H1 (cell line): ENCODE data around the gene CREB3L1. TPM values are rescaled to one million over a fixed set of nuclear protein-coding genes. Genes with fewer than 3 reads are reported as not detected.
A peak's percentile ranks its signal among the peaks of the same experiment; 100 is the strongest.

ENCODE experiments used
- CTCF ChIA-PET: fragments of 300-600 bp; sonication (Branson Sonifier 250); formaldehyde crosslinking; loops from one replicate; lab custom pipeline; 2021; ENCODE audit not compliant: partially characterized antibody; lab: Charles Lee
- POLR2A ChIA-PET: fragments of 300-600 bp; sonication (Branson Sonifier 250); formaldehyde crosslinking; loops from one replicate; lab custom pipeline; 2021; ENCODE audit warnings: inconsistent platforms; ENCODE audit not compliant: partially characterized antibody; lab: Charles Lee
- DNase-seq, 2 experiments: peaks; one replicate each; pipeline versions ENCODE4 v3.0.0 to v3.0.0-alpha.2; 2010 to 2022; ENCODE audit warnings: low spot score in 2 of 2, low read depth in 1 of 2, mixed read lengths in 1 of 2
- FAIRE-seq: peaks from 2 replicates; lab custom pipeline; 2011; peaks lifted over from hg19 to GRCh38; lab: Jason Lieb, UNC
- H2AFZ ChIP-seq: 2 replicates; pipeline ENCODE4 v1.8.1; 2012; ENCODE audit warnings: low read length, inconsistent platforms
- H2AK5ac ChIP-seq: 2 replicates; pipeline ENCODE4 v1.6.1; 2013; ENCODE audit warnings: low read depth, low read length
- H2BK120ac ChIP-seq: replicated peaks from 2 replicates; pipeline ENCODE3; 2013; ENCODE audit warnings: low read depth, low read length, inconsistent platforms
- H2BK12ac ChIP-seq: 2 replicates; pipeline ENCODE4 v1.6.1; 2013; ENCODE audit warnings: low read depth, low read length
- H2BK15ac ChIP-seq: 2 replicates; pipeline ENCODE4 v1.6.1; 2013; ENCODE audit warnings: low read length
- H2BK20ac ChIP-seq: 2 replicates; pipeline ENCODE4 v1.6.1; 2013; ENCODE audit warnings: low read length
- H2BK5ac ChIP-seq: 2 replicates; pipeline ENCODE4 v1.6.1; 2013; ENCODE audit warnings: low read depth, low read length
- H3K14ac ChIP-seq: 2 replicates; pipeline ENCODE4 v1.6.1; 2013; ENCODE audit warnings: inconsistent platforms; ENCODE audit not compliant: insufficient read length
- H3K18ac ChIP-seq: 2 replicates; pipeline ENCODE4 v1.6.1; 2013; ENCODE audit warnings: low read length; ENCODE audit errors: extremely low read depth
- H3K23ac ChIP-seq: 2 replicates; pipeline ENCODE4 v1.6.1; 2013; ENCODE audit warnings: inconsistent platforms; ENCODE audit not compliant: insufficient read length
- H3K23me2 ChIP-seq: 2 replicates; pipeline ENCODE4 v1.6.1; 2013; ENCODE audit warnings: low read depth, low read length
- H3K27ac ChIP-seq: 2 replicates; pipeline ENCODE4 v1.6.1; 2011; ENCODE audit warnings: low read depth, low read length, inconsistent platforms
- H3K27me3 ChIP-seq, 4 experiments: replicated peaks in 1 of 4; 1 replicate in 1 of 4; 2 replicates in 3 of 4; pipeline versions ENCODE4 v1.6.1 to v1.8.1; 2011 to 2013; ENCODE audit warnings: low read length in 3 of 4, mild to moderate bottlenecking in 3 of 4, inconsistent platforms in 2 of 4, mixed read lengths in 2 of 4, moderate library complexity in 1 of 4; ENCODE audit not compliant: control insufficient read depth in 3 of 4, insufficient read depth in 3 of 4; ENCODE audit errors: extremely low read depth in 1 of 4
- H3K36me3 ChIP-seq, 4 experiments: 2 replicates each; pipeline versions ENCODE4 v1.6.1 to v1.8.1; 2011 to 2013; ENCODE audit warnings: mild to moderate bottlenecking in 4 of 4, low read length in 3 of 4, moderate library complexity in 2 of 4, control low read depth in 1 of 4, inconsistent platforms in 1 of 4; ENCODE audit not compliant: insufficient read depth in 4 of 4, control insufficient read depth in 2 of 4
- H3K4ac ChIP-seq: replicated peaks from 2 replicates; pipeline ENCODE3; 2013; ENCODE audit warnings: low read length, low read depth, mixed read lengths, inconsistent platforms; ENCODE audit not compliant: insufficient read length
- H3K4me1 ChIP-seq, 4 experiments: replicated peaks in 1 of 4; 1 replicate in 1 of 4; 2 replicates in 3 of 4; pipeline versions ENCODE4 v1.6.1 to v1.8.1; 2011 to 2013; ENCODE audit warnings: low read length in 3 of 4, inconsistent platforms in 2 of 4, mixed read lengths in 1 of 4; ENCODE audit not compliant: insufficient read depth in 4 of 4, control insufficient read depth in 3 of 4
- H3K4me2 ChIP-seq, 2 experiments: 2 replicates each; pipeline versions ENCODE4 v1.6.1 to v1.8.1; 2011 to 2013; ENCODE audit warnings: low read depth in 2 of 2, low read length in 2 of 2, control low read depth in 1 of 2, inconsistent platforms in 1 of 2, mild to moderate bottlenecking in 1 of 2; ENCODE audit not compliant: insufficient read depth in 1 of 2
- H3K4me3 ChIP-seq, 4 experiments: fragments of 200-600, 300-600 bp in 1 of 4; sonication (generic), shearing (Covaris generic), sonication (Bioruptor Twin) in 1 of 4; 2 replicates each; pipeline versions ENCODE4 v1.5.1 to v1.8.1; 2011 to 2016; ENCODE audit warnings: low read length in 4 of 4, low read depth in 3 of 4, control low read depth in 2 of 4, inconsistent platforms in 2 of 4, mild to moderate bottlenecking in 2 of 4, mixed read lengths in 1 of 4, moderate library complexity in 1 of 4; ENCODE audit not compliant: insufficient read depth in 2 of 4; ENCODE audit errors: extremely low read depth in 1 of 4
- H3K56ac ChIP-seq: replicated peaks from 2 replicates; pipeline ENCODE3; 2013; ENCODE audit warnings: low read depth, mild to moderate bottlenecking, mixed read lengths, low read length, inconsistent platforms; ENCODE audit not compliant: insufficient read length
- H3K79me1 ChIP-seq: 2 replicates; pipeline ENCODE4 v1.6.1; 2013; ENCODE audit warnings: low read depth, low read length, control low read depth
- H3K79me2 ChIP-seq, 2 experiments: 2 replicates each; pipeline versions ENCODE4 v1.6.1 to v1.8.1; 2012 to 2013; ENCODE audit warnings: low read length in 2 of 2, mild to moderate bottlenecking in 2 of 2, inconsistent platforms in 1 of 2; ENCODE audit not compliant: insufficient read depth in 2 of 2, control insufficient read depth in 1 of 2
- H3K9ac ChIP-seq, 4 experiments: replicated peaks in 1 of 4; 1 replicate in 1 of 4; 2 replicates in 3 of 4; pipeline versions ENCODE4 v1.6.1 to v1.8.1; 2011 to 2013; ENCODE audit warnings: low read depth in 3 of 4, low read length in 3 of 4, control low read depth in 2 of 4, mild to moderate bottlenecking in 2 of 4, moderate library complexity in 2 of 4, inconsistent platforms in 1 of 4; ENCODE audit errors: extremely low read depth in 1 of 4
- H3K9me3 ChIP-seq, 2 experiments: 2 replicates each; pipeline versions ENCODE4 v1.6.1 to v1.8.1; 2012 to 2013; ENCODE audit warnings: mild to moderate bottlenecking in 2 of 2, moderate library complexity in 2 of 2, control low read depth in 1 of 2, inconsistent platforms in 1 of 2, low read depth in 1 of 2, low read length in 1 of 2, mixed read lengths in 1 of 2; ENCODE audit not compliant: insufficient read depth in 2 of 2
- H4K20me1 ChIP-seq, 2 experiments: replicated peaks in 1 of 2; 2 replicates each; pipeline versions ENCODE3 to v1.8.1; 2011 to 2013; ENCODE audit warnings: inconsistent platforms in 2 of 2, low read length in 2 of 2, mild to moderate bottlenecking in 1 of 2; ENCODE audit not compliant: insufficient read depth in 2 of 2, control insufficient read depth in 1 of 2
- H4K5ac ChIP-seq: 2 replicates; pipeline ENCODE4 v1.6.1; 2013; ENCODE audit warnings: low read length, low read depth, mixed read lengths, inconsistent platforms; ENCODE audit not compliant: insufficient read length
- H4K8ac ChIP-seq: 2 replicates; pipeline ENCODE4 v1.8.0; 2013; ENCODE audit warnings: mild to moderate bottlenecking, moderate library complexity, low read length, inconsistent platforms; ENCODE audit not compliant: insufficient read depth; ENCODE audit errors: extremely low read depth
- H4K91ac ChIP-seq: replicated peaks from 2 replicates; pipeline ENCODE3; 2013; ENCODE audit warnings: low read length, mixed read lengths, inconsistent platforms; ENCODE audit not compliant: insufficient read length
- CEBPB ChIP-seq: IDR thresholded peaks from 2 replicates; pipeline ENCODE4 v1.6.1; 2012; ENCODE audit warnings: low read depth, low read length
- CTCF ChIP-seq, 3 experiments: IDR thresholded peaks; 1 replicate in 2 of 3; 2 replicates in 1 of 3; pipeline versions ENCODE4 v1.5.1 to v1.6.1; 2011; ENCODE audit warnings: low read length in 3 of 3, mild to moderate bottlenecking in 3 of 3, inconsistent platforms in 2 of 3, low read depth in 1 of 3, moderate library complexity in 1 of 3; ENCODE audit not compliant: insufficient read depth in 1 of 3; ENCODE audit errors: control extremely low read depth in 1 of 3
- GABPA ChIP-seq: IDR thresholded peaks from 2 replicates; pipeline ENCODE4 v1.6.1; 2011; ENCODE audit warnings: mild to moderate bottlenecking, low read length, moderate library complexity, borderline replicate concordance; ENCODE audit not compliant: insufficient read depth
- KDM1A ChIP-seq: fragments of 200-600, 300-600 bp; sonication (generic); IDR thresholded peaks from 2 replicates; pipeline ENCODE4 v1.7.1; 2016; ENCODE audit warnings: mild to moderate bottlenecking, low read length, borderline replicate concordance
- MAFK ChIP-seq: IDR thresholded peaks from 2 replicates; pipeline ENCODE4 v1.6.1; 2012; ENCODE audit warnings: low read depth, mild to moderate bottlenecking, improper control_type of control experiment, low read length
- POLR2A ChIP-seq, 2 experiments: IDR thresholded peaks; 1 replicate in 1 of 2; 2 replicates in 1 of 2; pipeline ENCODE4 v1.6.1; 2011; ENCODE audit warnings: low read depth in 2 of 2, low read length in 2 of 2, mild to moderate bottlenecking in 2 of 2; ENCODE audit errors: control extremely low read depth in 1 of 2
- SIRT6 ChIP-seq: IDR thresholded peaks from one replicate; pipeline ENCODE4 v1.7.1; 2012; ENCODE audit warnings: low read length, inconsistent platforms
- TAF1 ChIP-seq: IDR thresholded peaks from 2 replicates; pipeline ENCODE4 v1.6.1; 2011; ENCODE audit warnings: mild to moderate bottlenecking, low read depth, low read length
- TAF7 ChIP-seq: optimal IDR thresholded peaks from 2 replicates; pipeline ENCODE3; 2011; ENCODE audit warnings: low read depth, mild to moderate bottlenecking, inconsistent platforms, low read length, moderate library complexity, borderline replicate concordance
- WGBS, 2 experiments: shearing (Covaris generic) in 1 of 2; methylation state at CpG; one replicate each; pipeline versions ENCODE4 v1.1.6 to v1.1.7; 2013 to 2015; ENCODE audit warnings: low lambda C conversion rate in 2 of 2, mixed read lengths in 2 of 2, inconsistent platforms in 1 of 2, low coverage in 1 of 2, missing lambda C conversion rate in 1 of 2; ENCODE audit not compliant: insufficient replicate concordance in 2 of 2, insufficient coverage in 1 of 2, insufficient read length in 1 of 2; ENCODE audit errors: extremely low coverage in 1 of 2, missing lambda C conversion rate in 1 of 2; 5-methylcytosine and 5-hydroxymethylcytosine counted together
- polyA plus RNA-seq, 7 experiments: library from polyadenylated mRNA; depleted of rRNA in 3 of 7; stranded (reverse) in 5 of 7; unstranded in 2 of 7; fragments of >200 nt in 5 of 7; fragments of 200-250 nt in 2 of 7; gene quantifications; 1 replicate in 5 of 7; 2 replicates in 1 of 7; 4 replicates in 1 of 7; pipeline versions ENCODE4 v1.2.1 to v1.2.3, GENCODE V29; 2011 to 2013; ENCODE audit warnings: missing spikeins in 2 of 7, mixed read lengths in 2 of 7
- total RNA-seq: library from RNA; stranded (reverse); fragmentation: NEBNext Ultra II Directional; extraction: Animal tissue kit (Norgen Biotek cat#: 25700); gene quantifications from 2 replicates; pipeline ENCODE4 v1.2.1, GENCODE V29; 2021

CREB3L1 gene
- total and polyA plus RNA-seq, 2 of the 8 experiments (the other 6 are each of a cell fraction or from before 2014, with no cell fraction given): 4.1 to 12.7 TPM

GRCh38 chr11:46346886-46347636, 69.6 kb downstream of the CREB3L1 start, which contains the start of gene DGKZ:
TSS of gene DGKZ (plus strand) at chr11:46347463. CDS start at chr11:46347660, 197 bp downstream.
- Histone ChIP-seq H2AFZ (no peak within 1 kb of the TSS), H3K23me2 (peaks cover 13% of the 10 kb centered on the region), H4K5ac (no peak within 1 kb of the TSS), H2BK15ac (peak within 1 kb of the TSS; percentile 100), H3K27me3 (peaks cover 0 to 7% (median 3%) of the 10 kb centered on the region in 4 experiments; a peak in 1 of 7 replicates), H3K79me1 (peaks cover 15% of the 10 kb centered on the region), H4K8ac (peak within 1 kb of the TSS; percentile 77), H2BK20ac (peak within 1 kb of the TSS; percentile 98), H2AK5ac (peak within 1 kb of the TSS; percentile 56), H3K79me2 (peaks cover 0 to 39% of the 10 kb centered on the region in 2 experiments; a peak in 2 of 4 replicates), H4K91ac (peak within 1 kb of the TSS; percentile 91), H3K18ac (peak within 1 kb of the TSS; percentile 36; the same call in 1 of the 2 replicates), H4K20me1 (peaks cover 12 to 21% of the 10 kb centered on the region in 2 experiments), H2BK12ac (peak within 1 kb of the TSS; percentile 99), H3K56ac (no peak within 1 kb of the TSS), H2BK5ac (peak within 1 kb of the TSS; percentile 84; the same call in 1 of the 2 replicates), H3K9ac (peak within 1 kb of the TSS; percentile 39 to 81 (median 62)), H3K4me1 (peaks cover 26 to 47% (median 33%) of the 10 kb centered on the region in 4 experiments), H3K9me3 (no peaks in the 10 kb centered on the region), H3K14ac (no peak within 1 kb of the TSS), H3K4me2 (peak within 1 kb of the TSS; percentile 95 to 99), H3K23ac (no peak within 1 kb of the TSS), H3K27ac (no peak within 1 kb of the TSS), H3K36me3 (no peaks in the 10 kb centered on the region), H3K4me3 (peak within 1 kb of the TSS; percentile 71 to 83 (median 77)), H2BK120ac (peak within 1 kb of the TSS; percentile 75), H3K4ac (peak within 1 kb of the TSS; percentile 93)
- WGBS, 2 experiments: 15% methylated on average over 30 of the region's 80 CpGs; no CpG with 5 or more reads in 1 of the 2 experiments
- ChIA-PET POLR2A (interaction anchor here (1.6 to 8.1 kb wide), 5 partner anchors 8 to 104 kb away, joined by 4 to 69 read pairs (median 10); no protein-coding TSS in a partner anchor), CTCF (interaction anchor here (0.6 to 44.5 kb wide), 7 partner anchors 5 to 294 kb away, joined by 3 to 1004 read pairs (median 3); partner anchors contain the start of genes DGKZ and MDK)
- FAIRE-seq (no peak), DNase-seq (peak in 1 of 2 experiments; percentile 98)
- no peak for TF ChIP-seq CEBPB
- TF ChIP-seq GABPA: no peak
- TF ChIP-seq TAF7: no peak
- peak; percentile 90 to 96 (median 94) for TF ChIP-seq CTCF (IDR thresholded peaks at IDR 0.05; ENCODE audit: control extremely low read depth in 1 of 3, insufficient read depth in 1 of 3, low read depth in 1 of 3, low read length in 3 of 3)
- TF ChIP-seq SIRT6: no peak
- TF ChIP-seq MAFK: no peak
- TF ChIP-seq KDM1A: no peak
- peak; percentile 63; the same call in 1 of the 2 replicates for TF ChIP-seq TAF1
- TF ChIP-seq POLR2A (IDR thresholded peaks at IDR 0.05; ENCODE audit: control extremely low read depth in 1 of 2, low read depth in 2 of 2, low read length in 2 of 2): peak in 1 of 2 experiments; percentile 43; a peak in 1 of 3 replicates
